Ovary (tissue), 9 donors: ENCODE data around the gene CGN. TPM values are rescaled to one million over a fixed set of nuclear protein-coding genes. Genes with fewer than 3 reads are reported as not detected.

Source experiments
- DNase-seq, 5 donors: peaks; one replicate each; pipeline ENCODE4 v3.0.0-alpha.2; 2019 to 2020
- H3K27ac ChIP-seq, 2 donors: fragments of 200-600 bp; one replicate each; pipeline versions ENCODE4 v1.5.1 to v1.8.0; 2019 to 2022
- H3K27me3 ChIP-seq: fragments of 200-600 bp; one replicate; pipeline ENCODE4 v1.8.0; 2022
- H3K36me3 ChIP-seq: fragments of 200-600 bp; sonication (generic); one replicate; pipeline ENCODE4 v1.5.1; 2019
- H3K4me1 ChIP-seq: one replicate; pipeline ENCODE4 v1.8.1; 2013; ENCODE audit warnings: mild to moderate bottlenecking, moderate library complexity; ENCODE audit not compliant: insufficient read depth
- H3K4me3 ChIP-seq: fragments of 200-600 bp; sonication (generic); one replicate; pipeline ENCODE4 v1.5.1; 2017
- H3K9me3 ChIP-seq, 2 donors: fragments of 200-600 bp in 1 of 2; sonication (generic) in 1 of 2; one replicate each; pipeline versions ENCODE4 v1.5.1 to v1.8.1; 2013 to 2019; ENCODE audit warnings: mild to moderate bottlenecking in 1 of 2, moderate library complexity in 1 of 2
- CTCF ChIP-seq, 3 donors: fragments of 450-650 bp in 2 of 3; fragments of 200-600 bp in 1 of 3; IDR thresholded peaks; one replicate each; pipeline versions ENCODE4 v1.5.1 to v1.8.0; 2016 to 2022; ENCODE audit warnings: antibody characterized with exemption in 3 of 3, mild to moderate bottlenecking in 1 of 3
- EP300 ChIP-seq: sonication (generic); formaldehyde crosslinking; IDR thresholded peaks from one replicate; pipeline ENCODE4 v1.6.1; 2017; ENCODE audit warnings: antibody characterized with exemption
- POLR2A ChIP-seq: fragments of 450-650 bp; IDR thresholded peaks from one replicate; pipeline ENCODE4 v1.6.1; 2017; ENCODE audit warnings: antibody characterized with exemption, mild to moderate bottlenecking, moderate library complexity
- WGBS, 3 donors: extraction: QIAGEN DNeasy Blood & Tissue Kit in 1 of 3; methylation state at CpG; one replicate each; pipeline versions ENCODE4 v1.1.5 to v1.1.7; 2013 to 2017; 5-methylcytosine and 5-hydroxymethylcytosine counted together
- intact Hi-C, 4 donors: fragments of 100-400 bp; cut with DNase I; formaldehyde crosslinking; loops; one replicate each; pipeline versions ENCODE4 v1.11.0 to v1.15.1; 2022 to 2023
- polyA plus RNA-seq, 2 donors: library from polyadenylated mRNA; stranded (reverse); fragments of 200-250 nt in 1 of 2; fragments of 350-450 nt in 1 of 2; fragmentation: Illumina TruSeq in 1 of 2; extraction: RNeasy Lipid Tissue Mini Kit (QIAGEN cat#74804) in 1 of 2; gene quantifications; one replicate each; pipeline ENCODE4 v1.2.3, GENCODE V29; 2013 to 2014
- total RNA-seq, 7 donors: library from RNA; depleted of rRNA in 2 of 7; stranded (reverse); fragments of >200 nt in 2 of 7; fragmentation: NEBNext Ultra II Directional in 3 of 7; extraction: Animal tissue kit (Norgen Biotek cat#: 25700) in 3 of 7; gene quantifications; one replicate each; pipeline versions ENCODE4 v1.1.0 to v1.2.4, GENCODE V29; 2016 to 2023
- donor health status: DM: no; HTN: no; CAD: no; lungs with moderate emphysema.
- donor health status: DM: no; HTN: no; CAD: no.
- donor health status: Bipolar disorder and iron deficiency.
- donor health status: DM: yes; HTN: yes; CAD: no.
- donor health status: DM: no; HTN: no; CAD: no.
- donor health status: DM: yes; HTN: yes; CAD: no.

CGN gene
- total and polyA plus RNA-seq, 9 donors, result 1.0 to 26.8 (median 4.3) TPM

DNA sequence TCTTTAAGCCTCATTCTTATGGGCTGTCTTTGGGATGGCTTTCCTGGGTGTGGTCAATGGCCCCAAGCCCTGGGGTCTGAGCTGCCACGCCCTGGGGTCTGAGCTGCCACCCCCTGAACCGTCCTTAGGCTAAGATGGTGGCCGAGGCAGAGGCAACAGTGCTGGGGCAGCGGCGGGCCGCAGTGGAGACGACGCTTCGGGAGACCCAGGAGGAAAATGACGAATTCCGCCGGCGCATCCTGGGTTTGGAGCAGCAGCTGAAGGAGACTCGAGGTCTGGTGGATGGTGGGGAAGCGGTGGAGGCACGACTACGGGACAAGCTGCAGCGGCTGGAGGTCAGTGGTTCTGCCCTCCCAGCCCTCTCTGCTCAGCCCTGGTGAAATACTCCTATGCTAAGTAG, 18.6 kb downstream of the CGN start:
- intact Hi-C loops, result loop anchor here in 2 of 4 donors (10.0 kb wide), 1 partner anchor 205 kb away; no protein-coding TSS in a partner anchor
- 93 to 94% (median 93%) methylated on average over 18 of the region's 18 CpGs for WGBS, 3 donors
- no peak overlapping the region for H3K4me3 ChIP-seq
- TF ChIP-seq POLR2A, result no peak
- no peak for TF ChIP-seq EP300
- TF ChIP-seq CTCF (IDR thresholded peaks at IDR 0.05), result no peak
- H3K27me3 ChIP-seq, result no peaks in the 10 kb centered on the region
- DNase-seq, result peak in 1 of 5 donors; percentile 16
- no peaks in the 10 kb centered on the region for H3K4me1 ChIP-seq
- no peaks in the 10 kb centered on the region for H3K9me3 ChIP-seq
- no peaks in the 10 kb centered on the region for H3K36me3 ChIP-seq
- no peak overlapping the region for H3K27ac ChIP-seq

GRCh38 chr1:151530461-151530860, 19.3 kb downstream of the CGN start:
- no peaks in the 10 kb centered on the region for H3K9me3 ChIP-seq
- H3K4me3 ChIP-seq, result no peak overlapping the region
- H3K36me3 ChIP-seq, result no peaks in the 10 kb centered on the region
- no peak overlapping the region for H3K27ac ChIP-seq
- H3K4me1 ChIP-seq, result no peaks in the 10 kb centered on the region
- intact Hi-C loops, result loop anchor here in 2 of 4 donors (10.0 kb wide), 1 partner anchor 204 kb away; no protein-coding TSS in a partner anchor
- WGBS, 3 donors, result 75 to 78% (median 75%) methylated on average over 11 of the region's 11 CpGs
- TF ChIP-seq CTCF (IDR thresholded peaks at IDR 0.05) (no peak), EP300 (no peak), POLR2A (no peak)
- no peaks in the 10 kb centered on the region for H3K27me3 ChIP-seq
- DNase-seq, result no peak

DNA sequence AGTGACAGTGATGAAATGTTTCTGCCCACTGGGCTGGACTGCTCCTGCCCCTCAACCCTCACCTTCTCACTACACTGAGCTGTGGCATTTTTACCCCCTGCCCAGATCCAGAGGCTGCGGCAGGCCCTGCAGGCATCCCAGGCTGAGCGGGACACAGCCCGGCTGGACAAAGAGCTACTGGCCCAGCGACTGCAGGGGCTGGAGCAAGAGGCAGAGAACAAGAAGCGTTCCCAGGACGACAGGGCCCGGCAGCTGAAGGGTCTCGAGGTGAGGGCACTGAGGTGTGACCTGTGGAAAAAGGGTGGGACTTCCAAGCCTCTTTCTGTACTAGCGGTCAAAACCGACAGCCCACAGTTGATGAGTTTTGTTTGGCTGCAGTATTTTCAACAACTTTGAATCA, 22.7 kb downstream of the CGN start:
- DNase-seq, result no peak
- H3K27ac ChIP-seq, result no peak overlapping the region
- no peaks in the 10 kb centered on the region for H3K4me1 ChIP-seq
- H3K36me3 ChIP-seq, result no peaks in the 10 kb centered on the region
- no peak overlapping the region for H3K4me3 ChIP-seq
- 65 to 77% (median 67%) methylated on average over 10 of the region's 10 CpGs for WGBS, 3 donors
- H3K27me3 ChIP-seq, result no peaks in the 10 kb centered on the region
- intact Hi-C loops, result loop anchor here in 3 of 4 donors (2.0 to 10.0 kb wide), 2 partner anchors 201 kb away; no protein-coding TSS in a partner anchor
- no peaks in the 10 kb centered on the region for H3K9me3 ChIP-seq
- TF ChIP-seq POLR2A, result no peak
- no peak for TF ChIP-seq CTCF (IDR thresholded peaks at IDR 0.05)
- no peak for TF ChIP-seq EP300

GRCh38 chr1:151534662-151535278, 23.6 kb downstream of the CGN start:
- Histone ChIP-seq H3K4me1 (peaks cover 4% of the 10 kb centered on the region), H3K27me3 (no peaks in the 10 kb centered on the region), H3K4me3 (no peak overlapping the region), H3K36me3 (no peaks in the 10 kb centered on the region), H3K27ac (no peak overlapping the region), H3K9me3 (no peaks in the 10 kb centered on the region)
- peak; percentile 60 to 80 (median 76) for DNase-seq
- WGBS, 3 donors, result 47 to 54% (median 48%) methylated on average over 12 of the region's 12 CpGs
- intact Hi-C loops, result loop anchor here in 3 of 4 donors (2.0 to 10.0 kb wide), 2 partner anchors 200 kb away; no protein-coding TSS in a partner anchor
- no peak for TF ChIP-seq EP300
- peak; percentile 44 to 63 (median 48) for TF ChIP-seq CTCF (IDR thresholded peaks at IDR 0.05)
